OCI-LY7 (cell line): ENCODE measurements around the gene DNAJC6. TPM values are rescaled to one million over a fixed set of nuclear protein-coding genes. Genes with fewer than 3 reads are reported as not detected.

ENCODE experiments used
- BruUV-seq: library from RNA; stranded (reverse); fragments of 400-500 nt; replicated peaks from 2 replicates; lab custom pipeline; 2021; lab: Mats Ljungman, UMichigan
- CTCF ChIA-PET: fragments of 300-600 bp; sonication (Branson Sonifier 250); formaldehyde crosslinking; loops from one replicate; lab custom pipeline; 2022; ENCODE audit warnings: antibody characterized with exemption; ENCODE audit not compliant: unreplicated experiment; lab: Charles Lee
- POLR2A ChIA-PET: fragments of 300-600 bp; sonication (Branson Sonifier 250); formaldehyde crosslinking; loops from one replicate; lab custom pipeline; 2022; ENCODE audit warnings: antibody characterized with exemption; lab: Charles Lee
- DNase-seq: peaks from one replicate; pipeline ENCODE4 v3.0.0-alpha.2; 2015; ENCODE audit warnings: low spot score
- H2AFZ ChIP-seq: fragments of 200-600 bp; sonication (generic), shearing (Covaris generic); 2 replicates; pipeline ENCODE4 v1.6.1; 2014; ENCODE audit warnings: mild to moderate bottlenecking, antibody characterized with exemption, low read length, moderate library complexity
- H3K27ac ChIP-seq: fragments of 200-600 bp; sonication (generic); 2 replicates; pipeline ENCODE4 v1.5.1; 2014; ENCODE audit warnings: mixed run types, low read depth, mild to moderate bottlenecking, moderate library complexity, low read length, inconsistent platforms; ENCODE audit not compliant: poor library complexity, severe bottlenecking
- H3K36me3 ChIP-seq: fragments of 200-600 bp; sonication (generic); 2 replicates; pipeline ENCODE4 v1.6.1; 2014; ENCODE audit warnings: mild to moderate bottlenecking, antibody characterized with exemption, low read length, moderate library complexity, mixed read lengths; ENCODE audit not compliant: insufficient read depth
- H3K4me1 ChIP-seq: fragments of 200-600 bp; sonication (generic); 2 replicates; pipeline ENCODE4 v1.5.1; 2014; ENCODE audit warnings: mild to moderate bottlenecking, low read length; ENCODE audit not compliant: insufficient read depth, poor library complexity, severe bottlenecking
- H3K4me2 ChIP-seq: fragments of 200-600 bp; sonication (generic); 2 replicates; pipeline ENCODE4 v1.6.1; 2014; ENCODE audit warnings: mild to moderate bottlenecking, low read length
- H3K4me3 ChIP-seq: fragments of 200-600 bp; sonication (generic); 2 replicates; pipeline ENCODE4 v1.5.1; 2014; ENCODE audit warnings: mild to moderate bottlenecking, low read depth, low read length; ENCODE audit not compliant: poor library complexity, severe bottlenecking
- H3K79me2 ChIP-seq: fragments of 200-600 bp; sonication (generic); 2 replicates; pipeline ENCODE4 v1.6.1; 2016; ENCODE audit warnings: low read depth, mild to moderate bottlenecking, low read length, moderate library complexity, mixed read lengths; ENCODE audit not compliant: insufficient read depth
- H3K9me2 ChIP-seq: fragments of 200-600 bp; sonication (generic); 2 replicates; pipeline ENCODE4 v1.6.1; 2016; ENCODE audit warnings: mild to moderate bottlenecking, low read length, mixed read lengths; ENCODE audit not compliant: insufficient read depth
- H3K9me3 ChIP-seq: fragments of 200-600 bp; sonication (generic); 2 replicates; pipeline ENCODE4 v1.6.1; 2014; ENCODE audit warnings: mild to moderate bottlenecking, mixed run types, low read length, mixed read lengths
- H4K20me1 ChIP-seq: fragments of 200-600 bp; sonication (generic); 2 replicates; pipeline ENCODE4 v1.6.1; 2014; ENCODE audit warnings: mild to moderate bottlenecking, antibody characterized with exemption, low read length, moderate library complexity, mixed read lengths; ENCODE audit not compliant: insufficient read depth
- CTCF ChIP-seq: fragments of 200-600 bp; sonication (generic); conservative IDR thresholded peaks from 2 replicates; pipeline ENCODE4 v1.5.1; 2014; ENCODE audit warnings: mild to moderate bottlenecking, antibody characterized with exemption, low read length, moderate library complexity, mixed read lengths
- EZH2phosphoT487 ChIP-seq: fragments of 200-600 bp; sonication (generic); IDR thresholded peaks from 2 replicates; pipeline ENCODE4 v1.6.1; 2018; ENCODE audit warnings: low read depth, borderline replicate concordance, mild to moderate bottlenecking, mixed run types, antibody characterized with exemption, low read length, moderate library complexity, mixed read lengths
- intact Hi-C: fragments of 100-400 bp; cut with micrococcal nuclease; formaldehyde crosslinking; loops from one replicate; pipeline ENCODE4 v1.10.0; 2022; ENCODE audit not compliant: unreplicated experiment
- total RNA-seq, 2 experiments: library from RNA; depleted of rRNA in 1 of 2; stranded (reverse); fragments of >200 nt in 1 of 2; shearing (Covaris generic) in 1 of 2; gene quantifications; 2 replicates each; pipeline ENCODE4 v1.2.3, GENCODE V29; 2014 to 2022

DNAJC6 gene
- total RNA-seq, 2 experiments from 2014 or later, result 6.6 to 10.2 TPM

GRCh38 chr1:65260851-65261473 lies 48.4 kb upstream of the DNAJC6 start:
- ChIA-PET CTCF (no interaction called here), POLR2A (no interaction called here)
- H4K20me1 ChIP-seq, result no peaks in the 10 kb centered on the region; the same call in 1 of the 2 replicates
- H2AFZ ChIP-seq, result no peak overlapping the region
- no peak for DNase-seq
- BruUV-seq, result no TSS peak
- no peak overlapping the region for H3K4me2 ChIP-seq
- intact Hi-C loops, result no loop called here
- TF ChIP-seq EZH2phosphoT487 (no peak), CTCF (no peak)
- no peak overlapping the region for H3K27ac ChIP-seq
- H3K9me2 ChIP-seq, result no peaks in the 10 kb centered on the region
- no peaks in the 10 kb centered on the region for H3K79me2 ChIP-seq
- H3K4me3 ChIP-seq, result no peak overlapping the region
- no peaks in the 10 kb centered on the region for H3K9me3 ChIP-seq
- H3K36me3 ChIP-seq, result no peaks in the 10 kb centered on the region
- peaks cover 14% of the 10 kb centered on the region for H3K4me1 ChIP-seq

GRCh38 chr1:65263286-65263685 lies 46.1 kb upstream of the DNAJC6 start:
- POLR2A ChIA-PET, result interaction anchor here (0.6 to 0.9 kb wide), 2 partner anchors 22 to 157 kb away, joined by 3 to 4 read pairs; partner anchors contain the start of genes LEPR and LEPROT
- no peaks in the 10 kb centered on the region for H3K79me2 ChIP-seq
- H3K4me1 ChIP-seq, result peaks cover 14% of the 10 kb centered on the region
- no TSS peak for BruUV-seq
- no peaks in the 10 kb centered on the region; the same call in 1 of the 2 replicates for H4K20me1 ChIP-seq
- no peaks in the 10 kb centered on the region for H3K36me3 ChIP-seq
- no peak for DNase-seq
- no peaks in the 10 kb centered on the region for H3K9me3 ChIP-seq
- intact Hi-C loops, result no loop called here
- CTCF ChIA-PET, result no interaction called here
- H3K4me3 ChIP-seq, result no peak overlapping the region
- no peak overlapping the region for H2AFZ ChIP-seq
- H3K9me2 ChIP-seq, result no peaks in the 10 kb centered on the region
- H3K27ac ChIP-seq, result no peak overlapping the region
- no peak for TF ChIP-seq EZH2phosphoT487
- no peak for TF ChIP-seq CTCF
- H3K4me2 ChIP-seq, result no peak overlapping the region
